Measurements from ENCODE around the gene ZNF180. TPM values are rescaled to one million over a fixed set of nuclear protein-coding genes. Genes with fewer than 3 reads are reported as not detected.

ZNF180 gene
- total RNA-seq, 2 experiments from 2014 or later: 8.6 to 14.2 TPM

- H4K20me1 ChIP-seq (ENCODE audit: insufficient read depth, low read length): no peaks in the 10 kb centered on the region
- DNase-seq (ENCODE audit: low spot score): no peak
- H3K4me1 ChIP-seq (ENCODE audit: insufficient read depth, low read length, poor library complexity, severe bottlenecking): no peaks in the 10 kb centered on the region
- no peak overlapping the region for H3K27ac ChIP-seq (ENCODE audit: low read depth, low read length, poor library complexity, severe bottlenecking)
- no peak overlapping the region for H2AFZ ChIP-seq (ENCODE audit: low read length)
- H3K9me2 ChIP-seq (ENCODE audit: insufficient read depth, low read length): no peaks in the 10 kb centered on the region
- no peak for TF ChIP-seq EZH2phosphoT487 (IDR thresholded peaks at IDR 0.05; ENCODE audit: borderline replicate concordance, low read depth, low read length)
- TF ChIP-seq CTCF (conservative IDR thresholded peaks at IDR 0.05; ENCODE audit: low read length): no peak
- no peak overlapping the region for H3K4me2 ChIP-seq (ENCODE audit: low read length)
- no peak overlapping the region for H3K4me3 ChIP-seq (ENCODE audit: low read depth, low read length, poor library complexity, severe bottlenecking)
- no peaks in the 10 kb centered on the region for H3K36me3 ChIP-seq (ENCODE audit: insufficient read depth, low read length)
- ChIA-PET CTCF (ENCODE audit: unreplicated experiment) (no interaction called here), POLR2A (no interaction called here)
- no TSS peak for BruUV-seq (replicated peaks)
- H3K79me2 ChIP-seq (ENCODE audit: insufficient read depth, low read depth, low read length): no peaks in the 10 kb centered on the region
- intact Hi-C loops (cut with micrococcal nuclease; ENCODE audit: unreplicated experiment): no loop called here
- H3K9me3 ChIP-seq (ENCODE audit: low read length): no peaks in the 10 kb centered on the region
Measured at GRCh38 chr19:44548736-44549135, 48.4 kb upstream of the ZNF180 start.

DNA sequence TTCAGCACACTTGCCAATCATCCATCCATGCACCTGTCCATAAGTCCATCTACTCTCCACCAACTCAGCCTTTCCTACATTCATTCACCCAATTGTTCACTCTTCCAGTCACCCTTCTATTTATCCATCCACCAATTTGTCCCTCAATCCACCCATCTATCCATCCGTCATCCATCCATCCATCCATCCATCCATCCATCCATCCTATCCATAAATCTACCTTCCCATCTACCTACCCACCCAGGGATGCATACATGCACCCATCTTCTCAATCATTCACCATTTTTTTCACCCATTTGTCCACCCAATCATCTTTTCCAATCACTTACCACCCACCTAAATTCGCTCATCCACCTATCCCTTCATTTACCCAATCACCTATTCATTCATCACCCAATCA is 43.7 kb upstream of the ZNF180 start:
- intact Hi-C loops (cut with micrococcal nuclease; ENCODE audit: unreplicated experiment): no loop called here
- BruUV-seq (replicated peaks): no TSS peak

GRCh38 chr19:44542671-44543070 is 42.3 kb upstream of the ZNF180 start:
- TF ChIP-seq EZH2phosphoT487 (IDR thresholded peaks at IDR 0.05; ENCODE audit: borderline replicate concordance, low read depth, low read length): no peak
- TF ChIP-seq CTCF (conservative IDR thresholded peaks at IDR 0.05; ENCODE audit: low read length): no peak
- no peaks in the 10 kb centered on the region for H3K9me3 ChIP-seq (ENCODE audit: low read length)
- H3K79me2 ChIP-seq (ENCODE audit: insufficient read depth, low read depth, low read length): no peaks in the 10 kb centered on the region
- no peaks in the 10 kb centered on the region for H3K9me2 ChIP-seq (ENCODE audit: insufficient read depth, low read length)
- no peak overlapping the region for H3K4me2 ChIP-seq (ENCODE audit: low read length)
- ChIA-PET POLR2A (no interaction called here), CTCF (ENCODE audit: unreplicated experiment) (no interaction called here)
- DNase-seq (ENCODE audit: low spot score): no peak
- H3K4me1 ChIP-seq (ENCODE audit: insufficient read depth, low read length, poor library complexity, severe bottlenecking): no peaks in the 10 kb centered on the region
- BruUV-seq (replicated peaks): no TSS peak
- no peak overlapping the region for H3K27ac ChIP-seq (ENCODE audit: low read depth, low read length, poor library complexity, severe bottlenecking)
- H2AFZ ChIP-seq (ENCODE audit: low read length): no peak overlapping the region
- H3K4me3 ChIP-seq (ENCODE audit: low read depth, low read length, poor library complexity, severe bottlenecking): no peak overlapping the region
- no peaks in the 10 kb centered on the region for H3K36me3 ChIP-seq (ENCODE audit: insufficient read depth, low read length)
- intact Hi-C loops (cut with micrococcal nuclease; ENCODE audit: unreplicated experiment): no loop called here
- H4K20me1 ChIP-seq (ENCODE audit: insufficient read depth, low read length): no peaks in the 10 kb centered on the region

More for the DNA sequence above, 43.7 kb upstream of the ZNF180 start:
- no peaks in the 10 kb centered on the region for H3K79me2 ChIP-seq (ENCODE audit: insufficient read depth, low read depth, low read length)
- TF ChIP-seq CTCF (conservative IDR thresholded peaks at IDR 0.05; ENCODE audit: low read length): no peak
- no peak for TF ChIP-seq EZH2phosphoT487 (IDR thresholded peaks at IDR 0.05; ENCODE audit: borderline replicate concordance, low read depth, low read length)
- H3K27ac ChIP-seq (ENCODE audit: low read depth, low read length, poor library complexity, severe bottlenecking): no peak overlapping the region
- no peaks in the 10 kb centered on the region for H3K9me2 ChIP-seq (ENCODE audit: insufficient read depth, low read length)
- H3K4me1 ChIP-seq (ENCODE audit: insufficient read depth, low read length, poor library complexity, severe bottlenecking): no peaks in the 10 kb centered on the region
- POLR2A ChIA-PET: no interaction called here
- no peaks in the 10 kb centered on the region for H3K36me3 ChIP-seq (ENCODE audit: insufficient read depth, low read length)
- DNase-seq (ENCODE audit: low spot score): no peak
- no peak overlapping the region for H3K4me3 ChIP-seq (ENCODE audit: low read depth, low read length, poor library complexity, severe bottlenecking)
- H2AFZ ChIP-seq (ENCODE audit: low read length): no peak overlapping the region
- H3K9me3 ChIP-seq (ENCODE audit: low read length): no peaks in the 10 kb centered on the region
- H3K4me2 ChIP-seq (ENCODE audit: low read length): no peak overlapping the region
- no peaks in the 10 kb centered on the region for H4K20me1 ChIP-seq (ENCODE audit: insufficient read depth, low read length)
- CTCF ChIA-PET (ENCODE audit: unreplicated experiment): no interaction called here

Data from OCI-LY7 (cell line).